ENCODE results near the gene FMNL2. TPM values are rescaled to one million over a fixed set of nuclear protein-coding genes. Genes with fewer than 3 reads are reported as not detected.

The FMNL2 gene
- total RNA-seq, 1 experiment from 2014 or later: 38.2 TPM

DNA sequence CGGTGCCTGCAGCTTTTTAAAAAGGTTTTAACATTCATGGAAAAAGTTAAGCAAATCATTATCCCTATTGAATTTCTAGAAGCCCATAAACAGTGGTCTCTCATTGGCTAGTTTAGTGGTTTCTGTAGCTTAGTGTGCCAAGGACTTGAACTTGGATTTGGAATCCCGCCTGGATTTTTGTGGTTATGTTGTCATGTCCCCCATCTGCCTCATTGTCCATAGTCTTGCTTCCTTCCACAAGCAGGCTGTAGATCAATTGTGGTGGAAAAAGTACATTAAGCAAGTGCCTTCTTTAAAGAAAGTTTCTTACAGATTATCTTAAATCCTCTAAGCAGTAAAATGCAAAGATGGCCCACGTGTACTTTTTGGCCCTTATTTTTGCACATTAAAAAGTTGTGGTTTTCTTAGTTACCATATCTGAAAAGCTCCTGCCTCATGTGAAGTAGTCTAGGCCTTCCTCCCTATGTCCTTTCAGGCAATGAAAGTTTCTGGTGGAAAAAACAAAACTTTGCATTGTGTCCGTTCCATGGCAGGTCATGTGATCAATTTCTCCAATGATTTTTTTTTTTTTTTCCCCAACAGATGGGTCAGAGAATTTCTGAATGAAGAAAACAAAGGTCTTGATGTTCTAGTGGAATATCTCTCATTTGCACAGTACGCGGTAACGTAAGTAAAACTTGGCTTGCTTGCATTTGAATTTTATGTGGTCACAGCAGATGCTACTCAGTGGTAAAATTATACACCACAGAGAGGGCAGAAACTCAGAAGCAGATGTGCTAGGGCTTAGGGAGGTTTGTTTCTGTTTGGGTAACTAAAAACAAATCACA is 223.4 kb downstream of the FMNL2 start:
- intact Hi-C loops (cut with micrococcal nuclease; ENCODE audit: unreplicated experiment): loop anchor here (5.0 kb wide), 1 partner anchor 221 kb away; the partner anchor contains the start of gene FMNL2
- no peaks in the 10 kb centered on the region for H3K4me1 Mint-ChIP-seq (ENCODE audit: low read depth, unreplicated experiment)
- no TSS peak for BruUV-seq (replicated peaks)
- CTCF ChIA-PET: no interaction called here
- Histone ChIP-seq H3K4me1 (no peaks in the 10 kb centered on the region), H3K9me3 (no peaks in the 10 kb centered on the region), H3K4me3 (ENCODE audit: low read depth, low read length) (no peak overlapping the region), H3K36me3 (ENCODE audit: control insufficient read depth, insufficient read depth, low read length) (no peaks in the 10 kb centered on the region), H3K27me3 (replicated peaks; ENCODE audit: control insufficient read depth, insufficient read depth, low read length) (no peaks in the 10 kb centered on the region)
- POLR2A ChIA-PET: no interaction called here
- H3K36me3 Mint-ChIP-seq (ENCODE audit: insufficient read depth, unreplicated experiment): peaks cover 25% of the 10 kb centered on the region
- no peak overlapping the region for H3K4me3 Mint-ChIP-seq (ENCODE audit: unreplicated experiment)
- no peaks in the 10 kb centered on the region for H3K9me3 Mint-ChIP-seq (ENCODE audit: unreplicated experiment)
- TF ChIP-seq, protein P1, sequence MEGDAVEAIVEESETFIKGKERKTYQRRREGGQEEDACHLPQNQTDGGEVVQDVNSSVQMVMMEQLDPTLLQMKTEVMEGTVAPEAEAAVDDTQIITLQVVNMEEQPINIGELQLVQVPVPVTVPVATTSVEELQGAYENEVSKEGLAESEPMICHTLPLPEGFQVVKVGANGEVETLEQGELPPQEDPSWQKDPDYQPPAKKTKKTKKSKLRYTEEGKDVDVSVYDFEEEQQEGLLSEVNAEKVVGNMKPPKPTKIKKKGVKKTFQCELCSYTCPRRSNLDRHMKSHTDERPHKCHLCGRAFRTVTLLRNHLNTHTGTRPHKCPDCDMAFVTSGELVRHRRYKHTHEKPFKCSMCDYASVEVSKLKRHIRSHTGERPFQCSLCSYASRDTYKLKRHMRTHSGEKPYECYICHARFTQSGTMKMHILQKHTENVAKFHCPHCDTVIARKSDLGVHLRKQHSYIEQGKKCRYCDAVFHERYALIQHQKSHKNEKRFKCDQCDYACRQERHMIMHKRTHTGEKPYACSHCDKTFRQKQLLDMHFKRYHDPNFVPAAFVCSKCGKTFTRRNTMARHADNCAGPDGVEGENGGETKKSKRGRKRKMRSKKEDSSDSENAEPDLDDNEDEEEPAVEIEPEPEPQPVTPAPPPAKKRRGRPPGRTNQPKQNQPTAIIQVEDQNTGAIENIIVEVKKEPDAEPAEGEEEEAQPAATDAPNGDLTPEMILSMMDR (IDR thresholded peaks at IDR 0.05; ENCODE audit: insufficient read depth in 1 of 2, low read depth in 1 of 2, low read length in 1 of 2, severe bottlenecking in 1 of 2, unreplicated experiment in 1 of 2): no peak
- H3K27ac Mint-ChIP-seq (ENCODE audit: unreplicated experiment): no peak overlapping the region
- no peaks in the 10 kb centered on the region for H3K27me3 Mint-ChIP-seq (ENCODE audit: insufficient read depth, unreplicated experiment)
- no peak for DNase-seq

DNA sequence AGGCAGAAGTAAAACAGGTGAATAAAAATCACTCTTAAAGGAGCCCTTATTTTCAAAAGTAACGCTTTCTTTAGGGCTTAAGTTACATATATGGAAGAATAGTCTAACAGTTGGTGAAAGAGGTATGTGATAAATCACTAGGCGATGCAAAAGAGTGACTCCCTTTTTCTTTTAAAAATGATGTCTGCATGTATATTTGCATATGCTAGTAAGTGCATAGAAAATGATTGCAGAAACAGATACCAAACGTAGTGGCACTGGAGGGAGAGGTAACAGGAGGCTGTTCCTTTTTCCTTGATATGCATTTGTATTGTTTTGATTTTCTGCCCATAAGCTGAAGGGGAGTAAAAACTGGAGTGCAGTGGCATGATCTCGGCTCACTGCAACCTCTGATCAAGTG is 224.0 kb downstream of the FMNL2 start:
- intact Hi-C loops (cut with micrococcal nuclease; ENCODE audit: unreplicated experiment): loop anchor here (5.0 kb wide), 1 partner anchor 222 kb away; the partner anchor contains the start of gene FMNL2
- POLR2A ChIA-PET: no interaction called here

DNA sequence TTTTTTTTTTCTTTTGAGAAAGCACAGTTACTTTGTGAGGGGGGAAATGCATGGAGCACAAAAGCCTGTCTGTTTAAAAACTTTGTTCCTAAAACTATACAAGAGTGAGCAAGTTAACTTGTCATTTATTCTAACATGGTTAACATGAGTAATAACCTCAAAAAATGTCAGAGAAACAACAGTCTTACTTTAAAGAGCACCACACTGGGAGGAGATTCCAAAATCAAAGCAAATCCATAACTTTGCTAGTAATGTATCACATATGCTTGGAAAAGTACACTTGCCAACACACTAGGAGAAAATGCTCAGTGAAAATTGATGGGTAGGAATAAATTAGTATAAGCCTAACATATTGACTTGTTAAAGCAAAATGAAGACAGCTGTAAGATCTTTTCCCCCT is 225.2 kb downstream of the FMNL2 start:
- POLR2A ChIA-PET: no interaction called here
- Mint-ChIP-seq H3K27ac (ENCODE audit: unreplicated experiment) (no peak overlapping the region), H3K9me3 (ENCODE audit: unreplicated experiment) (no peaks in the 10 kb centered on the region), H3K4me3 (ENCODE audit: unreplicated experiment) (no peak overlapping the region), H3K27me3 (ENCODE audit: insufficient read depth, unreplicated experiment) (no peaks in the 10 kb centered on the region), H3K36me3 (ENCODE audit: insufficient read depth, unreplicated experiment) (peaks cover 27% of the 10 kb centered on the region), H3K4me1 (ENCODE audit: low read depth, unreplicated experiment) (no peaks in the 10 kb centered on the region)
- CTCF ChIA-PET: no interaction called here
- DNase-seq: no peak
- TF ChIP-seq, protein P1 (IDR thresholded peaks at IDR 0.05; ENCODE audit: insufficient read depth in 1 of 2, low read depth in 1 of 2, low read length in 1 of 2, severe bottlenecking in 1 of 2, unreplicated experiment in 1 of 2): no peak
- H3K4me1 ChIP-seq: no peaks in the 10 kb centered on the region
- no peaks in the 10 kb centered on the region for H3K36me3 ChIP-seq (ENCODE audit: control insufficient read depth, insufficient read depth, low read length)
- no peaks in the 10 kb centered on the region for H3K9me3 ChIP-seq
- intact Hi-C loops (cut with micrococcal nuclease; ENCODE audit: unreplicated experiment): no loop called here
- no peak overlapping the region for H3K4me3 ChIP-seq (ENCODE audit: low read depth, low read length)
- no TSS peak for BruUV-seq (replicated peaks)
- no peaks in the 10 kb centered on the region for H3K27me3 ChIP-seq (replicated peaks; ENCODE audit: control insufficient read depth, insufficient read depth, low read length)

More for the DNA sequence above, 224.0 kb downstream of the FMNL2 start:
- Mint-ChIP-seq H3K27ac (ENCODE audit: unreplicated experiment) (no peak overlapping the region), H3K9me3 (ENCODE audit: unreplicated experiment) (no peaks in the 10 kb centered on the region), H3K4me3 (ENCODE audit: unreplicated experiment) (no peak overlapping the region), H3K36me3 (ENCODE audit: insufficient read depth, unreplicated experiment) (peaks cover 25% of the 10 kb centered on the region), H3K27me3 (ENCODE audit: insufficient read depth, unreplicated experiment) (no peaks in the 10 kb centered on the region), H3K4me1 (ENCODE audit: low read depth, unreplicated experiment) (no peaks in the 10 kb centered on the region)
- CTCF ChIA-PET: no interaction called here
- TF ChIP-seq, protein P1 (IDR thresholded peaks at IDR 0.05; ENCODE audit: insufficient read depth in 1 of 2, low read depth in 1 of 2, low read length in 1 of 2, severe bottlenecking in 1 of 2, unreplicated experiment in 1 of 2): no peak
- no peak for DNase-seq
- BruUV-seq (replicated peaks): no TSS peak
- no peaks in the 10 kb centered on the region for H3K9me3 ChIP-seq
- no peaks in the 10 kb centered on the region for H3K36me3 ChIP-seq (ENCODE audit: control insufficient read depth, insufficient read depth, low read length)
- H3K4me1 ChIP-seq: no peaks in the 10 kb centered on the region
- H3K27me3 ChIP-seq (replicated peaks; ENCODE audit: control insufficient read depth, insufficient read depth, low read length): no peaks in the 10 kb centered on the region
- no peak overlapping the region for H3K4me3 ChIP-seq (ENCODE audit: low read depth, low read length)
